GM12878 (cell line): ENCODE data around the gene FADS1. TPM values are rescaled to one million over a fixed set of nuclear protein-coding genes. Genes with fewer than 3 reads are reported as not detected.
A peak's percentile ranks its signal among the peaks of the same experiment; 100 is the strongest.

Source experiments
- ATAC-seq: fragments of 200-7000 bp; cut with Tn5 transposase; 3 replicates; pipeline ENCODE4 v1.9.1; 2020; ENCODE audit warnings: mild to moderate bottlenecking, moderate library complexity
- BruUV-seq: library from RNA; stranded (reverse); fragments of 400-500 nt; replicated peaks from 2 replicates; lab custom pipeline; 2021; lab: Mats Ljungman, UMichigan
- CTCF ChIA-PET: fragments of 300-600 bp; sonication (Branson Sonifier 250); formaldehyde crosslinking; extraction: SDS; loops from one replicate; lab custom pipeline; 2021; ENCODE audit warnings: inconsistent platforms; lab: Yijun Ruan, JAX
- POLR2A ChIA-PET: fragments of 350-600 bp; formaldehyde crosslinking; extraction: SDS; loops from one replicate; lab custom pipeline; 2021; ENCODE audit warnings: inconsistent platforms; lab: Charles Lee
- RAD21 ChIA-PET: fragments of 300-600 bp; sonication (Branson Sonifier 250); formaldehyde crosslinking; loops from one replicate; lab custom pipeline; 2023; ENCODE audit warnings: antibody characterized with exemption; ENCODE audit not compliant: unreplicated experiment; lab: Charles Lee
- SMC1A ChIA-PET: fragments of 300-600 bp; sonication (Branson Sonifier 250); formaldehyde crosslinking; loops from one replicate; lab custom pipeline; 2023; ENCODE audit not compliant: unreplicated experiment, uncharacterized antibody; lab: Charles Lee
- DNase-seq: peaks from one replicate; pipeline ENCODE4 v3.0.0-alpha.2; 2011; ENCODE audit warnings: low read depth, low spot score
- FAIRE-seq: peaks from 3 replicates; lab custom pipeline; 2011; peaks lifted over from hg19 to GRCh38; lab: Jason Lieb, UNC
- H2AFZ ChIP-seq: 2 replicates; pipeline ENCODE4 v1.6.0; 2011; ENCODE audit warnings: low read depth, low read length, control low read depth; ENCODE audit not compliant: control insufficient read depth
- H3K27ac ChIP-seq: 2 replicates; pipeline ENCODE4 v1.5.1; 2011; ENCODE audit warnings: control low read depth; ENCODE audit not compliant: control insufficient read depth, insufficient read depth
- H3K27me3 ChIP-seq, 2 experiments: replicated peaks in 1 of 2; 2 replicates each; pipeline versions ENCODE4 v1.6.0 to v1.6.1; 2011; ENCODE audit warnings: low read length in 1 of 2; ENCODE audit not compliant: control insufficient read depth in 2 of 2, insufficient read depth in 2 of 2
- H3K36me3 ChIP-seq, 2 experiments: 2 replicates each; pipeline ENCODE4 v1.5.1; 2011; ENCODE audit warnings: low read length in 1 of 2; ENCODE audit not compliant: control insufficient read depth in 2 of 2, insufficient read depth in 2 of 2
- H3K4me1 ChIP-seq: 2 replicates; pipeline ENCODE4 v1.6.1; 2011; ENCODE audit warnings: mild to moderate bottlenecking, low read length, moderate library complexity, mixed read lengths; ENCODE audit not compliant: control insufficient read depth, insufficient read depth
- H3K4me2 ChIP-seq: 2 replicates; pipeline ENCODE4 v1.6.0; 2011; ENCODE audit warnings: control low read depth; ENCODE audit not compliant: control insufficient read depth, insufficient read depth
- H3K4me3 ChIP-seq: fragments of 200-600 bp; sonication (generic); 2 replicates; pipeline ENCODE4 v1.5.1; 2016
- H3K79me2 ChIP-seq: 2 replicates; pipeline ENCODE4 v1.6.0; 2011; ENCODE audit warnings: low read length; ENCODE audit not compliant: control insufficient read depth, insufficient read depth
- H3K9ac ChIP-seq: 2 replicates; pipeline ENCODE4 v1.8.0; 2011; ENCODE audit warnings: low read length, control low read depth, mixed read lengths; ENCODE audit not compliant: control insufficient read depth, insufficient read depth
- H3K9me3 ChIP-seq: replicated peaks from 3 replicates; pipeline ENCODE4 v1.5.1; 2011; ENCODE audit warnings: mild to moderate bottlenecking, low read length; ENCODE audit not compliant: control insufficient read depth, insufficient read depth
- H4K20me1 ChIP-seq: 2 replicates; pipeline ENCODE4 v1.6.0; 2011; ENCODE audit not compliant: control insufficient read depth, insufficient read depth
- BMI1 ChIP-seq: fragments of 450-650 bp; IDR thresholded peaks from 2 replicates; pipeline ENCODE4 v1.6.1; 2016; ENCODE audit warnings: mild to moderate bottlenecking, moderate library complexity, borderline replicate concordance
- CHD1 ChIP-seq: IDR thresholded peaks from 2 replicates; pipeline ENCODE4 v1.6.1; 2012; ENCODE audit warnings: low read depth, low read length, improper control_type of control experiment
- CTCF ChIP-seq, 3 experiments: IDR thresholded peaks in 2 of 3; conservative IDR thresholded peaks in 1 of 3; 2 replicates each; pipeline ENCODE4 v1.5.1; 2011; ENCODE audit warnings: low read depth in 3 of 3, low read length in 3 of 3, mild to moderate bottlenecking in 3 of 3, control low read depth in 2 of 3, moderate library complexity in 2 of 3, inconsistent platforms in 1 of 3, mixed read lengths in 1 of 3; ENCODE audit not compliant: control insufficient read depth in 2 of 3, insufficient read depth in 1 of 3; ENCODE audit errors: extremely low read depth in 1 of 3
- MXI1 ChIP-seq: fragments of 150-350 bp; IDR thresholded peaks from 2 replicates; pipeline ENCODE4 v1.6.1; 2011; ENCODE audit warnings: low read depth, mild to moderate bottlenecking, inconsistent platforms, low read length, improper control_type of control experiment
- NBN ChIP-seq: fragments of 450-650 bp; IDR thresholded peaks from 2 replicates; pipeline ENCODE4 v1.6.1; 2016
- POLR2AphosphoS5 ChIP-seq: IDR thresholded peaks from 2 replicates; pipeline ENCODE4 v1.6.1; 2011; ENCODE audit warnings: mild to moderate bottlenecking, low read length, inconsistent platforms
- RUNX3 ChIP-seq: IDR thresholded peaks from 2 replicates; pipeline ENCODE4 v1.6.1; 2012; ENCODE audit warnings: low read length, inconsistent platforms
- ZBTB33 ChIP-seq: fragments of 450-650 bp; IDR thresholded peaks from 2 replicates; pipeline ENCODE4 v1.6.1; 2017; ENCODE audit warnings: mild to moderate bottlenecking
- WGBS: methylation state at CpG from one replicate; pipeline ENCODE4 v1.1.6; 2016; ENCODE audit warnings: low lambda C conversion rate; ENCODE audit not compliant: insufficient replicate concordance, insufficient coverage; ENCODE audit errors: missing lambda C conversion rate; 5-methylcytosine and 5-hydroxymethylcytosine counted together
- in situ Hi-C: fragments of 300-500 bp; cut with MboI; formaldehyde crosslinking; loops from 9 replicates; pipeline ENCODE4 v1.14.3; 2018; ENCODE audit warnings: mixed read lengths
- intact Hi-C: fragments of 100-400 bp; cut with micrococcal nuclease; formaldehyde crosslinking; loops from one replicate; pipeline ENCODE4 v1.14.2; 2022; ENCODE audit not compliant: unreplicated experiment
- polyA plus RNA-seq, 11 experiments: library from polyadenylated mRNA; depleted of rRNA in 4 of 11; unstranded in 6 of 11; stranded (reverse) in 5 of 11; fragments of >200 nt; fragmentation: Nextera tagmentation in 4 of 11; fragmentation: Illumina TruSeq in 1 of 11; extraction: Ambion mirVana in 4 of 11; extraction: Trizol in 1 of 11; gene quantifications; 1 replicate in 1 of 11; 2 replicates in 10 of 11; pipeline versions ENCODE4 v1.2.1 to v1.2.3, GENCODE V29; 2011 to 2016; ENCODE audit warnings: inconsistent platforms in 2 of 11, missing spikeins in 2 of 11, low read depth in 1 of 11
- total RNA-seq, 4 experiments: library from RNA; depleted of rRNA in 3 of 4; stranded (reverse); fragments of >200 nt in 3 of 4; fragmentation: Illumina TruSeq in 1 of 4; extraction: Trizol in 1 of 4; gene quantifications; 2 replicates each; pipeline versions ENCODE4 v1.2.1 to v1.2.3, GENCODE V29; 2013 to 2021

Gene FADS1
- total and polyA plus RNA-seq, 10 of the 15 experiments (the other 5 are each of a cell fraction or from before 2014, with no cell fraction given): 8.8 to 73.9 (median 39.0) TPM

- ChIA-PET RAD21 (interaction anchor here (0.8 to 5.4 kb wide), 13 partner anchors 10 to 307 kb away, joined by 3 to 51 read pairs (median 5); partner anchors contain the start of genes FADS2, FEN1, INCENP and TMEM258), SMC1A (interaction anchor here (0.6 to 5.1 kb wide), 10 partner anchors 10 to 536 kb away, joined by 3 to 67 read pairs (median 6); partner anchors contain the start of gene FADS2), CTCF (interaction anchor here (0.7 to 10.8 kb wide), 16 partner anchors 12 to 266 kb away, joined by 3 to 141 read pairs (median 6); partner anchors contain the start of gene FADS2), POLR2A (interaction anchor here (0.5 to 9.9 kb wide), 12 partner anchors 7 to 537 kb away, joined by 3 to 167 read pairs (median 6); partner anchors contain the start of genes FADS2, FEN1, FTH1 and TMEM258)
- Histone ChIP-seq H3K36me3 (0 out of 4 replicates have a peak, but pooled peaks cover 0 to 5% of the 10 kb centered on the region in 2 experiments), H3K79me2 (peaks cover 21% of the 10 kb centered on the region), H2AFZ (peak overlapping the region; percentile 83), H3K27me3 (no peaks in the 10 kb centered on the region), H3K27ac (peak overlapping the region; percentile 87), H3K4me3 (peak overlapping the region; percentile 81), H3K9me3 (no peaks in the 10 kb centered on the region), H3K4me1 (peaks cover 3% of the 10 kb centered on the region; the same call in 1 of the 2 replicates), H3K9ac (peak overlapping the region; percentile 89), H3K4me2 (peak overlapping the region; percentile 95), H4K20me1 (no peaks in the 10 kb centered on the region)
- BruUV-seq: TSS peak; percentile 46
- TF ChIP-seq CHD1 (peak; percentile 7; the same call in 1 of the 2 replicates), RUNX3 (peak; percentile 14; the same call in 1 of the 2 replicates), CTCF (IDR thresholded peaks at IDR 0.05 in 2 of 3, conservative IDR thresholded peaks at IDR 0.05 in 1 of 3; ENCODE audit: control insufficient read depth in 2 of 3, extremely low read depth in 1 of 3, insufficient read depth in 1 of 3, low read depth in 3 of 3, low read length in 3 of 3) (peak in 1 of 3 experiments; percentile 27; a peak in 1 of 6 replicates), BMI1 (no peak), NBN (0 out of 2 replicates have a peak, but pooled peaks have one; percentile 8), ZBTB33 (no peak), POLR2AphosphoS5 (0 out of 2 replicates have a peak, but pooled peaks have one; percentile 23), MXI1 (0 out of 2 replicates have a peak, but pooled peaks have one; percentile 32)
- 1% methylated on average over 68 of the region's 69 CpGs for WGBS
- FAIRE-seq (no peak), DNase-seq (no peak), ATAC-seq (peak; percentile 55)
- intact Hi-C loops (loop anchor here (1.0 kb wide), 2 partner anchors 11 to 24 kb away; partner anchors contain the start of genes FEN1 and TMEM258), in situ Hi-C loops (no loop called here)
These were observed 740 bp downstream of the FADS1 start for GRCh38 chr11:61815790-61816735.
